HepG2 (cell line): Measurements from ENCODE around the gene EEF1AKMT3. TPM values are rescaled to one million over a fixed set of nuclear protein-coding genes. Genes with fewer than 3 reads are reported as not detected.

Source experiments
- ARNTL ChIP-seq: sonication (generic); formaldehyde crosslinking; IDR thresholded peaks from 2 replicates; pipeline ENCODE4 v1.4.0; 2020; ENCODE audit warnings: mild to moderate bottlenecking, missing genetic modification reagents
- BCL3 ChIP-seq: sonication (generic); formaldehyde crosslinking; IDR thresholded peaks from 2 replicates; pipeline ENCODE4 v1.5.1; 2020; ENCODE audit warnings: mild to moderate bottlenecking, missing genetic modification reagents, moderate library complexity
- CBFB ChIP-seq: sonication (generic); formaldehyde crosslinking; IDR thresholded peaks from 2 replicates; pipeline ENCODE4 v1.4.0; 2020; ENCODE audit warnings: missing genetic modification reagents
- EP300 ChIP-seq, 3 experiments: sonication (generic) in 1 of 3; formaldehyde crosslinking in 1 of 3; IDR thresholded peaks; 2 replicates each; pipeline versions ENCODE4 v1.5.1 to v1.6.1; 2011 to 2020; ENCODE audit warnings: low read depth in 2 of 3, low read length in 2 of 3, borderline replicate concordance in 1 of 3, improper control_type of control experiment in 1 of 3, mild to moderate bottlenecking in 1 of 3, missing genetic modification reagents in 1 of 3, moderate library complexity in 1 of 3
- GFI1 ChIP-seq: sonication (generic); formaldehyde crosslinking; IDR thresholded peaks from 2 replicates; pipeline ENCODE4 v1.5.0; 2020; ENCODE audit warnings: missing genetic modification reagents, mild to moderate bottlenecking, borderline replicate concordance
- HINFP ChIP-seq: sonication (generic); formaldehyde crosslinking; IDR thresholded peaks from 2 replicates; pipeline ENCODE4 v1.4.0; 2020; ENCODE audit warnings: low read depth, mild to moderate bottlenecking, missing genetic modification reagents
- KAT8 ChIP-seq: IDR thresholded peaks from 2 replicates; pipeline ENCODE4 v1.6.1; 2016; ENCODE audit warnings: missing genetic modification reagents, missing compliant biosample characterization
- MLX ChIP-seq: IDR thresholded peaks from 2 replicates; pipeline ENCODE4 v1.6.1; 2016
- NR2C2 ChIP-seq: sonication (generic); formaldehyde crosslinking; IDR thresholded peaks from 2 replicates; pipeline ENCODE4 v1.4.0; 2020; ENCODE audit warnings: missing genetic modification reagents, mild to moderate bottlenecking, moderate library complexity, borderline replicate concordance
- PAX8 ChIP-seq: sonication (generic); formaldehyde crosslinking; IDR thresholded peaks from 2 replicates; pipeline ENCODE4 v1.8.0; 2022; ENCODE audit warnings: mild to moderate bottlenecking, missing genetic modification reagents, borderline replicate concordance
- PHF5A ChIP-seq: IDR thresholded peaks from one replicate; pipeline ENCODE4 v1.6.1; 2018; ENCODE audit warnings: low read depth, missing genetic modification reagents; ENCODE audit not compliant: unreplicated experiment
- RAD21 ChIP-seq: fragments of 450-650 bp; formaldehyde crosslinking; IDR thresholded peaks from 2 replicates; pipeline ENCODE4 v1.5.0; 2020; ENCODE audit warnings: mild to moderate bottlenecking
- SIN3B ChIP-seq: fragments of 150-350 bp; IDR thresholded peaks from 2 replicates; pipeline ENCODE4 v1.6.1; 2014; ENCODE audit warnings: low read length
- SOX5 ChIP-seq: IDR thresholded peaks from 2 replicates; pipeline ENCODE4 v1.6.1; 2016; ENCODE audit warnings: borderline replicate concordance
- SRF ChIP-seq: IDR thresholded peaks from 2 replicates; pipeline ENCODE4 v1.6.1; 2011; ENCODE audit warnings: mild to moderate bottlenecking, low read depth, low read length, moderate library complexity
- SUZ12 ChIP-seq: fragments of 150-350 bp; IDR thresholded peaks from 2 replicates; pipeline ENCODE4 v1.6.1; 2014; ENCODE audit warnings: low read depth, low read length
- TCF12 ChIP-seq, 2 experiments: fragments of 450-650 bp in 1 of 2; sonication (generic) in 1 of 2; formaldehyde crosslinking in 1 of 2; IDR thresholded peaks; 2 replicates each; pipeline versions ENCODE4 v1.6.1 to v1.8.0; 2017 to 2022; ENCODE audit warnings: antibody characterized with exemption in 1 of 2, mild to moderate bottlenecking in 1 of 2, missing genetic modification reagents in 1 of 2, moderate library complexity in 1 of 2
- ZMYM3 ChIP-seq: sonication (generic); formaldehyde crosslinking; IDR thresholded peaks from 2 replicates; pipeline ENCODE4 v1.5.1; 2020; ENCODE audit warnings: mild to moderate bottlenecking, missing genetic modification reagents
- ZNF124 ChIP-seq: sonication (generic); formaldehyde crosslinking; IDR thresholded peaks from 2 replicates; pipeline ENCODE4 v1.4.0; 2020; ENCODE audit warnings: missing genetic modification reagents
- ZNF180 ChIP-seq: sonication (generic); formaldehyde crosslinking; IDR thresholded peaks from 2 replicates; pipeline ENCODE4 v1.4.0; 2020; ENCODE audit warnings: low read depth, missing genetic modification reagents, borderline replicate concordance
- ZNF274 ChIP-seq: sonication (generic); formaldehyde crosslinking; IDR thresholded peaks from 2 replicates; pipeline ENCODE4 v1.5.1; 2020; ENCODE audit warnings: mild to moderate bottlenecking, missing genetic modification reagents
- ZNF441 ChIP-seq: sonication (generic); formaldehyde crosslinking; IDR thresholded peaks from 2 replicates; pipeline ENCODE4 v1.7.0; 2021; ENCODE audit warnings: missing genetic modification reagents, borderline replicate concordance
- ZNF775 ChIP-seq: sonication (generic); formaldehyde crosslinking; IDR thresholded peaks from 2 replicates; pipeline ENCODE4 v1.4.0; 2020; ENCODE audit warnings: missing genetic modification reagents, mild to moderate bottlenecking, moderate library complexity, borderline replicate concordance
- ZNF790 ChIP-seq: sonication (generic); formaldehyde crosslinking; IDR thresholded peaks from 2 replicates; pipeline ENCODE4 v1.8.0; 2022; ENCODE audit warnings: missing genetic modification reagents, mild to moderate bottlenecking, borderline replicate concordance
- ZNF792 ChIP-seq: IDR thresholded peaks from 2 replicates; pipeline ENCODE4 v1.6.1; 2016
- ZSCAN29 ChIP-seq: sonication (generic); formaldehyde crosslinking; conservative IDR thresholded peaks from 2 replicates; pipeline ENCODE4 v1.4.0; 2020; ENCODE audit warnings: mild to moderate bottlenecking, missing genetic modification reagents
- polyA plus RNA-seq, 8 experiments: library from polyadenylated mRNA; depleted of rRNA in 3 of 8; stranded (reverse) in 7 of 8; unstranded in 1 of 8; fragments of >200 nt; fragmentation: Illumina TruSeq in 4 of 8; extraction: Trizol in 4 of 8; gene quantifications; 2 replicates each; pipeline versions ENCODE4 v1.2.1 to v1.2.3, GENCODE V29; 2011 to 2016; ENCODE audit warnings: low read depth in 4 of 8, missing spikeins in 1 of 8, mixed read lengths in 1 of 8; ENCODE audit not compliant: insufficient read depth in 1 of 8
- total RNA-seq, 5 experiments: library from RNA; depleted of rRNA; stranded (reverse); fragments of >200 nt; fragmentation: Illumina TruSeq; extraction: Trizol; gene quantifications; 2 replicates each; pipeline ENCODE4 v1.2.3, GENCODE V29; 2016; ENCODE audit warnings: low read depth in 1 of 5

The EEF1AKMT3 gene
- total and polyA plus RNA-seq, 2 of the 13 experiments (the other 11 are each of a cell fraction or from before 2014, with no cell fraction given) = 4.7 to 11.4 TPM

GRCh38 chr12:57771873-57772428, 463 bp upstream of the EEF1AKMT3 start, which contains the start of gene METTL1 (continued):
- TF ChIP-seq BCL3 (CRISPR knock-in tag) = peak; percentile 19; the same call in 1 of the 2 replicates
- peak; percentile 42; the same call in 1 of the 2 replicates for TF ChIP-seq ZNF274
- peak; percentile 76 for TF ChIP-seq ZSCAN29
- peak; percentile 96 for TF ChIP-seq ARNTL (CRISPR knock-in tag)
- TF ChIP-seq ZNF441 (CRISPR knock-in tag) = peak; percentile 77
- TF ChIP-seq PAX8 (CRISPR knock-in tag) = peak; percentile 79; the same call in 1 of the 2 replicates
- TF ChIP-seq ZMYM3 (CRISPR knock-in tag) = peak; percentile 9; the same call in 1 of the 2 replicates
- TF ChIP-seq MLX = 0 out of 2 replicates have a peak, but pooled peaks have one; percentile 23
- no peak for TF ChIP-seq TCF12 (IDR thresholded peaks at IDR 0.05)
- no peak; the same call in 1 of the 2 replicates for TF ChIP-seq TCF12 (CRISPR knock-in tag; IDR thresholded peaks at IDR 0.05)
- peak; percentile 62; the same call in 1 of the 2 replicates for TF ChIP-seq ZNF790
- peak; percentile 60; the same call in 1 of the 2 replicates for TF ChIP-seq ZNF792 (CRISPR knock-in tag)
- peak; percentile 41; the same call in 1 of the 2 replicates for TF ChIP-seq SRF
- TF ChIP-seq ZNF180 = no peak
- TF ChIP-seq ZNF124 = peak; percentile 37; the same call in 1 of the 2 replicates
- TF ChIP-seq PHF5A (CRISPR knock-in tag) = peak; percentile 49
- TF ChIP-seq KAT8 = peak; percentile 94
- no peak for TF ChIP-seq RAD21 (CRISPR knock-in tag)
- TF ChIP-seq CBFB (CRISPR knock-in tag) = peak; percentile 66
- TF ChIP-seq ZNF775 (CRISPR knock-in tag) = peak; percentile 65; the same call in 1 of the 2 replicates
- peak; percentile 72; the same call in 1 of the 2 replicates for TF ChIP-seq HINFP (CRISPR knock-in tag)
- TF ChIP-seq GFI1 (CRISPR knock-in tag) = no peak
- TF ChIP-seq SOX5 = peak; percentile 54; the same call in 1 of the 2 replicates
- peak; percentile 84 for TF ChIP-seq SIN3B
- TF ChIP-seq EP300 (IDR thresholded peaks at IDR 0.05; ENCODE audit: low read depth in 2 of 2, low read length in 2 of 2) = peak; percentile 36 to 45; a peak in 2 of 4 replicates
- no peak; the same call in 1 of the 2 replicates for TF ChIP-seq EP300 (CRISPR knock-in tag; IDR thresholded peaks at IDR 0.05; ENCODE audit: borderline replicate concordance)
- peak; percentile 80 for TF ChIP-seq NR2C2 (CRISPR knock-in tag)
- TF ChIP-seq SUZ12 = no peak
